Ammon's horn (tissue), 1 donor: ENCODE data around the gene NSD1.
A peak's percentile ranks its signal among the peaks of the same experiment; 100 is the strongest.

Source experiments
- DNase-seq: peaks from one replicate; pipeline ENCODE4 v3.0.0-alpha.2; 2016; ENCODE audit warnings: low spot score

Gene NSD1

GRCh38 chr5:177097016-177097985, 36.3 kb upstream of the NSD1 start:
- DNase-seq, result no peak

GRCh38 chr5:177098120-177098469, 35.5 kb upstream of the NSD1 start:
- DNase-seq, result no peak

- DNase-seq, result peak; percentile 44
Measured at GRCh38 chr5:177098470-177099141, 35.0 kb upstream of the NSD1 start.

GRCh38 chr5:177099422-177100093, 34.0 kb upstream of the NSD1 start:
- DNase-seq, result no peak

- DNase-seq, result no peak
Measured at GRCh38 chr5:177100714-177101121, 32.9 kb upstream of the NSD1 start.

GRCh38 chr5:177103523-177104253, 29.9 kb upstream of the NSD1 start:
- no peak for DNase-seq

GRCh38 chr5:177105691-177106476, 27.7 kb upstream of the NSD1 start:
- DNase-seq, result no peak

- DNase-seq, result no peak
Measured at GRCh38 chr5:177107159-177107558, 26.4 kb upstream of the NSD1 start.

GRCh38 chr5:177109810-177110209, 23.8 kb upstream of the NSD1 start:
- no peak for DNase-seq

- DNase-seq, result peak; percentile 77
Measured at GRCh38 chr5:177111720-177112394, 21.7 kb upstream of the NSD1 start.

- no peak for DNase-seq
Measured at GRCh38 chr5:177112589-177113220, 20.9 kb upstream of the NSD1 start.

- peak; percentile 92 for DNase-seq
Measured at GRCh38 chr5:177113566-177114424, 19.8 kb upstream of the NSD1 start.

- DNase-seq, result peak; percentile 93
Measured at GRCh38 chr5:177116631-177117373, 16.8 kb upstream of the NSD1 start.

GRCh38 chr5:177117441-177118045, 16.0 kb upstream of the NSD1 start:
- DNase-seq, result no peak

- no peak for DNase-seq
Measured at GRCh38 chr5:177122566-177122965, 11.0 kb upstream of the NSD1 start.

- no peak for DNase-seq
Measured at GRCh38 chr5:177123789-177124485, 9.6 kb upstream of the NSD1 start.

GRCh38 chr5:177124486-177124991, 9.0 kb upstream of the NSD1 start:
- DNase-seq, result no peak
